Endothelial cell of umbilical vein (primary cell): ENCODE measurements around the gene GABRR3. TPM values are rescaled to one million over a fixed set of nuclear protein-coding genes. Genes with fewer than 3 reads are reported as not detected.

Experiments
- BruUV-seq: library from RNA; stranded (reverse); fragments of 400-500 nt; replicated peaks from 2 replicates; lab custom pipeline; 2021; lab: Mats Ljungman, UMichigan
- CTCF ChIA-PET: fragments of 300-600, 350-600 bp; sonication (Branson Sonifier 250); formaldehyde crosslinking; loops from one replicate; lab custom pipeline; 2021; ENCODE audit warnings: antibody characterized with exemption, inconsistent platforms; lab: Charles Lee
- POLR2A ChIA-PET: fragments of 300-600, 350-600 bp; sonication (Branson Sonifier 250); formaldehyde crosslinking; loops from one replicate; lab custom pipeline; 2021; ENCODE audit warnings: antibody characterized with exemption, inconsistent platforms; lab: Charles Lee
- DNase-seq: peaks from one replicate; pipeline ENCODE4 v3.0.0-alpha.2; 2011; ENCODE audit warnings: low read depth, low spot score
- FAIRE-seq: peaks from 2 replicates; lab custom pipeline; 2011; peaks lifted over from hg19 to GRCh38; lab: Jason Lieb, UNC
- H2AFZ ChIP-seq: 2 replicates; pipeline ENCODE4 v1.6.0; 2012; ENCODE audit warnings: low read depth, low read length, control low read depth, inconsistent platforms
- H3K27ac ChIP-seq: 2 replicates; pipeline ENCODE4 v1.5.1; 2011; ENCODE audit warnings: low read depth, mild to moderate bottlenecking, control low read depth, low read length, moderate library complexity; ENCODE audit not compliant: insufficient read depth
- H3K27me3 ChIP-seq, 2 experiments: 2 replicates each; pipeline versions ENCODE4 v1.6.0 to v1.6.1; 2011; ENCODE audit warnings: low read length in 2 of 2, mixed read lengths in 1 of 2; ENCODE audit not compliant: control insufficient read depth in 2 of 2, insufficient read depth in 2 of 2
- H3K36me3 ChIP-seq, 2 experiments: 2 replicates in 1 of 2; 3 replicates in 1 of 2; pipeline ENCODE4 v1.5.1; 2011; ENCODE audit warnings: low read length in 2 of 2, mild to moderate bottlenecking in 1 of 2, moderate library complexity in 1 of 2; ENCODE audit not compliant: control insufficient read depth in 2 of 2, insufficient read depth in 2 of 2; ENCODE audit errors: extremely low read depth in 1 of 2
- H3K4me1 ChIP-seq: 3 replicates; pipeline ENCODE4 v1.5.1; 2011; ENCODE audit warnings: mild to moderate bottlenecking, low read length; ENCODE audit not compliant: control insufficient read depth, insufficient read depth; ENCODE audit errors: extremely low read depth
- H3K4me2 ChIP-seq: 2 replicates; pipeline ENCODE4 v1.6.1; 2011; ENCODE audit warnings: low read length, control low read depth, mixed read lengths; ENCODE audit not compliant: insufficient read depth
- H3K4me3 ChIP-seq, 3 experiments: fragments of 200-600 bp in 1 of 3; sonication (generic), shearing (Covaris generic) in 1 of 3; replicated peaks in 1 of 3; 2 replicates each; pipeline ENCODE4 v1.5.1; 2011 to 2016; ENCODE audit warnings: control low read depth in 3 of 3, low read length in 3 of 3, mild to moderate bottlenecking in 2 of 3, inconsistent platforms in 1 of 3, low read depth in 1 of 3, moderate library complexity in 1 of 3; ENCODE audit not compliant: insufficient read depth in 1 of 3
- H3K79me2 ChIP-seq: 2 replicates; pipeline ENCODE4 v1.6.0; 2012; ENCODE audit warnings: low read length, inconsistent platforms; ENCODE audit not compliant: control insufficient read depth, insufficient read depth
- H3K9ac ChIP-seq: replicated peaks from 2 replicates; pipeline ENCODE3; 2011; ENCODE audit warnings: low read length, control low read depth; ENCODE audit not compliant: insufficient read depth; ENCODE audit errors: extremely low read depth
- H3K9me1 ChIP-seq: replicated peaks from 3 replicates; pipeline ENCODE4 v1.6.0; 2011; ENCODE audit warnings: mild to moderate bottlenecking, low read length; ENCODE audit not compliant: control insufficient read depth, insufficient read depth; ENCODE audit errors: extremely low read depth
- H3K9me3 ChIP-seq: replicated peaks from 2 replicates; pipeline ENCODE4 v1.5.1; 2012; ENCODE audit warnings: low read length, inconsistent platforms; ENCODE audit not compliant: control insufficient read depth, insufficient read depth
- H4K20me1 ChIP-seq: replicated peaks from 2 replicates; pipeline ENCODE3; 2011; ENCODE audit warnings: mild to moderate bottlenecking, low read length; ENCODE audit not compliant: control insufficient read depth, insufficient read depth; ENCODE audit errors: extremely low read depth
- EZH2 ChIP-seq: IDR thresholded peaks from 2 replicates; pipeline ENCODE4 v1.6.1; 2012; ENCODE audit warnings: borderline replicate concordance, low read depth, mild to moderate bottlenecking, moderate library complexity, low read length, inconsistent platforms; ENCODE audit not compliant: severe bottlenecking
- FOS ChIP-seq: IDR thresholded peaks from 2 replicates; pipeline ENCODE4 v1.6.1; 2011; ENCODE audit warnings: mild to moderate bottlenecking, low read length, moderate library complexity, borderline replicate concordance; ENCODE audit not compliant: insufficient read depth
- GATA2 ChIP-seq: IDR thresholded peaks from 2 replicates; pipeline ENCODE4 v1.7.0; 2011; ENCODE audit warnings: low read depth, mild to moderate bottlenecking, moderate library complexity, mixed read lengths, low read length; ENCODE audit not compliant: insufficient read length, insufficient read depth
- JUN ChIP-seq: IDR thresholded peaks from 2 replicates; pipeline ENCODE4 v1.6.1; 2011; ENCODE audit warnings: borderline replicate concordance, low read depth; ENCODE audit not compliant: insufficient read length, insufficient read depth
- MYC ChIP-seq: IDR thresholded peaks from one replicate; pipeline ENCODE4 v1.6.1; 2011; ENCODE audit warnings: mild to moderate bottlenecking, low read depth, low read length
- POLR2A ChIP-seq: IDR thresholded peaks from 2 replicates; pipeline ENCODE4 v1.6.1; 2012; ENCODE audit warnings: low read depth, mild to moderate bottlenecking, control low read depth, low read length
- POLR2AphosphoS5 ChIP-seq: IDR thresholded peaks from 2 replicates; pipeline ENCODE4 v1.6.1; 2012; ENCODE audit warnings: low read depth, mild to moderate bottlenecking, control low read depth, low read length, moderate library complexity; ENCODE audit not compliant: insufficient read depth
- dilution Hi-C: fragments of 300-500 bp; cut with MboI; formaldehyde crosslinking; loops from one replicate; pipeline ENCODE4 v1.15.0; 2019; ENCODE audit warnings: low sequenced_read_pairs; ENCODE audit not compliant: extremely low pct_ligation_motif_present
- intact Hi-C: fragments of 100-400 bp; cut with micrococcal nuclease; formaldehyde crosslinking; loops from one replicate; pipeline ENCODE4 v1.10.0; 2022
- polyA plus RNA-seq, 4 experiments: library from polyadenylated mRNA; depleted of rRNA in 3 of 4; stranded (reverse) in 3 of 4; unstranded in 1 of 4; fragments of >200 nt; gene quantifications; 2 replicates each; pipeline versions ENCODE4 v1.2.1 to v1.2.3, GENCODE V29; 2011 to 2012; ENCODE audit warnings: missing spikeins in 1 of 4
- total RNA-seq: library from RNA; stranded (reverse); gene quantifications from 2 replicates; pipeline ENCODE4 v1.2.3, GENCODE V29; 2021
- TF ChIP-seq, protein P1 (sequence below), 2 donors: IDR thresholded peaks; 1 replicate in 1 of 2; 2 replicates in 1 of 2; pipeline ENCODE4 v1.5.1; 2011; ENCODE audit warnings: low read length in 2 of 2, mild to moderate bottlenecking in 2 of 2, moderate library complexity in 2 of 2, control low read depth in 1 of 2, inconsistent platforms in 1 of 2, low read depth in 1 of 2; ENCODE audit not compliant: insufficient read depth in 1 of 2; ENCODE audit errors: extremely low read depth in 1 of 2
- TF ChIP-seq, protein P2 (sequence below): IDR thresholded peaks from 2 replicates; pipeline ENCODE4 v1.6.1; 2011; ENCODE audit not compliant: insufficient read depth, insufficient read length

The GABRR3 gene
- total and polyA plus RNA-seq, 2 donors (not counting 3 experiments of a cell fraction or from before 2014, with no cell fraction given), result not detected

DNA sequence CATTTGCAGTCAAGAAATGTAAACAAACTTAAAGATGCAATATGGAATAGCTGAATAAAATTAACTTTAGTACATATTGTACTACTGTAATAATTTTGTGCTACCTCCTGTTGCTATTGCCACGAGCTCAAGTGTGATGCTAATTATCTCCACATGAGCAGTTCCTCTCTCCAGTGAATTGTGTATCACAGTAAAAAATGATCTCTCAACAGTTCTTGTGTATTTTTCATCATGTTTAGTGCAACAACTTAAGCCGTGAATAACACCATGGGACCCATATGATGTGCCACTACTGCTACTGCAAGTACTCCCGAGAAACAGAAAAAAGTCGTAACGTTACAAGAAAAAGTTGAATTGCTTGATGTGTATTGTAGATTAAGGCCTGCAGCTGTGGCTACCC lies 75.2 kb downstream of the GABRR3 start:
- CTCF ChIA-PET, result no interaction called here
- FAIRE-seq, result peak; percentile 57

More for the DNA sequence above, 75.2 kb downstream of the GABRR3 start:
- no TSS peak for BruUV-seq
- no peak overlapping the region for H2AFZ ChIP-seq
- POLR2A ChIA-PET, result no interaction called here
- no peak overlapping the region for H3K27ac ChIP-seq
- DNase-seq, result no peak
- no peak for TF ChIP-seq MYC
- no peak for TF ChIP-seq POLR2AphosphoS5
- TF ChIP-seq EZH2, result no peak
- TF ChIP-seq, protein P1, sequence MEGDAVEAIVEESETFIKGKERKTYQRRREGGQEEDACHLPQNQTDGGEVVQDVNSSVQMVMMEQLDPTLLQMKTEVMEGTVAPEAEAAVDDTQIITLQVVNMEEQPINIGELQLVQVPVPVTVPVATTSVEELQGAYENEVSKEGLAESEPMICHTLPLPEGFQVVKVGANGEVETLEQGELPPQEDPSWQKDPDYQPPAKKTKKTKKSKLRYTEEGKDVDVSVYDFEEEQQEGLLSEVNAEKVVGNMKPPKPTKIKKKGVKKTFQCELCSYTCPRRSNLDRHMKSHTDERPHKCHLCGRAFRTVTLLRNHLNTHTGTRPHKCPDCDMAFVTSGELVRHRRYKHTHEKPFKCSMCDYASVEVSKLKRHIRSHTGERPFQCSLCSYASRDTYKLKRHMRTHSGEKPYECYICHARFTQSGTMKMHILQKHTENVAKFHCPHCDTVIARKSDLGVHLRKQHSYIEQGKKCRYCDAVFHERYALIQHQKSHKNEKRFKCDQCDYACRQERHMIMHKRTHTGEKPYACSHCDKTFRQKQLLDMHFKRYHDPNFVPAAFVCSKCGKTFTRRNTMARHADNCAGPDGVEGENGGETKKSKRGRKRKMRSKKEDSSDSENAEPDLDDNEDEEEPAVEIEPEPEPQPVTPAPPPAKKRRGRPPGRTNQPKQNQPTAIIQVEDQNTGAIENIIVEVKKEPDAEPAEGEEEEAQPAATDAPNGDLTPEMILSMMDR (IDR thresholded peaks at IDR 0.05; ENCODE audit: extremely low read depth in 1 of 2, insufficient read depth in 1 of 2, low read depth in 1 of 2, low read length in 2 of 2), result no peak
- TF ChIP-seq GATA2, result no peak
- no peak for TF ChIP-seq JUN
- TF ChIP-seq FOS, result no peak
- TF ChIP-seq POLR2A, result no peak
- TF ChIP-seq, protein P2, sequence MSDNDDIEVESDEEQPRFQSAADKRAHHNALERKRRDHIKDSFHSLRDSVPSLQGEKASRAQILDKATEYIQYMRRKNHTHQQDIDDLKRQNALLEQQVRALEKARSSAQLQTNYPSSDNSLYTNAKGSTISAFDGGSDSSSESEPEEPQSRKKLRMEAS, result no peak
- no peak overlapping the region for H3K9ac ChIP-seq
- H3K36me3 ChIP-seq, result peaks cover 4 to 6% of the 10 kb centered on the region in 2 experiments
- H4K20me1 ChIP-seq, result no peaks in the 10 kb centered on the region
- H3K4me2 ChIP-seq, result no peak overlapping the region
- H3K79me2 ChIP-seq, result peaks cover 25% of the 10 kb centered on the region
- dilution Hi-C loops (no loop called here), intact Hi-C loops (no loop called here)
- H3K27me3 ChIP-seq, result no peaks in the 10 kb centered on the region
- H3K4me1 ChIP-seq, result no peaks in the 10 kb centered on the region
- H3K9me3 ChIP-seq, result no peaks in the 10 kb centered on the region
- H3K4me3 ChIP-seq, result no peak overlapping the region
- no peaks in the 10 kb centered on the region for H3K9me1 ChIP-seq
